Spleen (tissue), 11 donors: ENCODE results near the gene KAT6B. TPM values are rescaled to one million over a fixed set of nuclear protein-coding genes. Genes with fewer than 3 reads are reported as not detected.

ENCODE experiments used
- DNase-seq: peaks from one replicate; pipeline ENCODE4 v3.0.0-alpha.2; 2020
- H3K27ac ChIP-seq, 8 donors: fragments of 200-600 bp; sonication (generic) in 7 of 8; 1 replicate in 4 of 8; 2 replicates in 4 of 8; pipeline versions ENCODE4 v1.5.0 to v1.8.0; 2016 to 2021; ENCODE audit warnings: inconsistent platforms in 4 of 8, mild to moderate bottlenecking in 4 of 8, moderate library complexity in 1 of 8
- H3K27me3 ChIP-seq, 7 donors: fragments of 200-600 bp; sonication (generic) in 6 of 7; replicated peaks in 1 of 7; 1 replicate in 4 of 7; 2 replicates in 3 of 7; pipeline versions ENCODE4 v1.5.0 to v1.8.0; 2016 to 2021; ENCODE audit warnings: inconsistent platforms in 3 of 7, mild to moderate bottlenecking in 1 of 7
- H3K36me3 ChIP-seq, 6 donors: fragments of 200-600 bp; sonication (generic) in 5 of 6; 1 replicate in 4 of 6; 2 replicates in 2 of 6; pipeline versions ENCODE4 v1.5.0 to v1.8.0; 2016 to 2021; ENCODE audit warnings: inconsistent platforms in 2 of 6
- H3K4me1 ChIP-seq, 6 donors: fragments of 200-600 bp; sonication (generic) in 5 of 6; 1 replicate in 3 of 6; 2 replicates in 3 of 6; pipeline versions ENCODE4 v1.5.0 to v1.8.0; 2016 to 2021; ENCODE audit warnings: inconsistent platforms in 3 of 6
- H3K4me3 ChIP-seq, 8 donors: fragments of 200-600 bp; sonication (generic) in 7 of 8; 1 replicate in 4 of 8; 2 replicates in 4 of 8; pipeline versions ENCODE4 v1.5.0 to v1.8.0; 2016 to 2021; ENCODE audit warnings: inconsistent platforms in 4 of 8, mild to moderate bottlenecking in 4 of 8, moderate library complexity in 2 of 8
- H3K9me3 ChIP-seq, 8 donors: fragments of 200-600 bp; sonication (generic) in 7 of 8; 1 replicate in 4 of 8; 2 replicates in 4 of 8; pipeline versions ENCODE4 v1.5.0 to v1.8.0; 2016 to 2021; ENCODE audit warnings: inconsistent platforms in 4 of 8
- CTCF ChIP-seq, 11 experiments: fragments of 200-600 bp in 7 of 11; fragments of 450-650 bp in 4 of 11; sonication (generic) in 4 of 11; IDR thresholded peaks in 8 of 11; conservative IDR thresholded peaks in 3 of 11; 1 replicate in 7 of 11; 2 replicates in 4 of 11; pipeline versions ENCODE4 v1.4.0 to v1.8.0; 2016 to 2021; ENCODE audit warnings: antibody characterized with exemption in 11 of 11, inconsistent platforms in 4 of 11, mild to moderate bottlenecking in 1 of 11
- POLR2A ChIP-seq, 3 donors: fragments of 450-650 bp; IDR thresholded peaks; one replicate each; pipeline ENCODE4 v1.5.1; 2017; ENCODE audit warnings: antibody characterized with exemption in 3 of 3, mild to moderate bottlenecking in 1 of 3
- POLR2AphosphoS5 ChIP-seq, 3 donors: sonication (generic); formaldehyde crosslinking; IDR thresholded peaks; one replicate each; pipeline ENCODE4 v1.5.1; 2017; ENCODE audit warnings: antibody characterized with exemption in 3 of 3
- WGBS, 5 donors: extraction: QIAGEN DNeasy Blood & Tissue Kit in 3 of 5; methylation state at CpG; one replicate each; pipeline versions ENCODE4 v1.1.5 to v1.1.7; 2013 to 2018; 5-methylcytosine and 5-hydroxymethylcytosine counted together
- intact Hi-C: fragments of 100-400 bp; cut with DNase I; formaldehyde crosslinking; loops from one replicate; pipeline ENCODE4 v1.15.0; 2023; ENCODE audit warnings: low total_unique reads
- polyA plus RNA-seq, 3 donors: library from polyadenylated mRNA; stranded (reverse); fragments of 200-250 nt; gene quantifications; one replicate each; pipeline ENCODE4 v1.2.1, GENCODE V29; 2013
- total RNA-seq, 7 donors: library from RNA; depleted of rRNA in 3 of 7; stranded (reverse); fragments of >200 nt in 3 of 7; fragmentation: NEBNext Ultra II Directional in 4 of 7; extraction: Animal tissue kit (Norgen Biotek cat#: 25700) in 4 of 7; gene quantifications; one replicate each; pipeline versions ENCODE4 v1.1.0 to v1.2.1, GENCODE V29; 2016 to 2021
- donor health status: healthy with polysubstance abuse.
- donor health status: DM: no; HTN: no; CAD: no; lungs with moderate emphysema.
- donor health status: DM: no; HTN: no; CAD: no.
- donor health status: Bipolar disorder and iron deficiency.
- donor health status: healthy.
- donor health status: DM: no; HTN: no; CAD: no.
- donor health status: DM: yes; HTN: yes; CAD: no.

KAT6B gene
- total and polyA plus RNA-seq, 10 donors: 2.9 to 61.0 (median 46.0) TPM

DNA sequence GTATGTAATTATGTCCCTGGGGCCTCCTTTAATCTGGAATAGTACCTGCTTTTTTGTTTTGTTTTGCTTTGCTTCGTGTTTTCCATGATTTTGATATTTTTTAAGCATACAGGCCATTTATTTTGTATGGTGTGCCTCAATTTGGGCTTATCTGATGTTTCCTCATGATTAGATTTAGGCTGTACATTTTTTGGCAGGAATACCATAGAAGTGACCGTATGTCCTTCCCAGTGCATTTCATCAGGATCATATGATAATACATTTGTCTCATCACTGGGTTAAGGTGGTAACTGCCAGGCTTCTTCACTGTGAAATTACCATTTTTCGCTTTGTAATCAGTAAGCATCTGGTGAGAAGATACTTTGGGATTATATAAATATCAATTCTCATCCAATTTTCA, 167.2 kb downstream of the KAT6B start:
- no peaks in the 10 kb centered on the region for H3K9me3 ChIP-seq
- no peak for TF ChIP-seq POLR2A (IDR thresholded peaks at IDR 0.05)
- no peak for TF ChIP-seq CTCF (IDR thresholded peaks at IDR 0.05 in 8 of 11, conservative IDR thresholded peaks at IDR 0.05 in 3 of 11)
- no peak for TF ChIP-seq POLR2AphosphoS5 (IDR thresholded peaks at IDR 0.05)
- H3K4me1 ChIP-seq: peaks cover 0 to 16% (median 5%) of the 10 kb centered on the region in 6 donors
- no peak overlapping the region for H3K27ac ChIP-seq
- no peak overlapping the region for H3K4me3 ChIP-seq
- WGBS, 5 donors: 94 to 98% (median 97%) methylated on average over 3 of the region's 3 CpGs
- H3K27me3 ChIP-seq: no peaks in the 10 kb centered on the region
- peaks cover 0 to 79% (median 15%) of the 10 kb centered on the region in 6 donors for H3K36me3 ChIP-seq
- intact Hi-C loops: no loop called here
- no peak for DNase-seq

DNA sequence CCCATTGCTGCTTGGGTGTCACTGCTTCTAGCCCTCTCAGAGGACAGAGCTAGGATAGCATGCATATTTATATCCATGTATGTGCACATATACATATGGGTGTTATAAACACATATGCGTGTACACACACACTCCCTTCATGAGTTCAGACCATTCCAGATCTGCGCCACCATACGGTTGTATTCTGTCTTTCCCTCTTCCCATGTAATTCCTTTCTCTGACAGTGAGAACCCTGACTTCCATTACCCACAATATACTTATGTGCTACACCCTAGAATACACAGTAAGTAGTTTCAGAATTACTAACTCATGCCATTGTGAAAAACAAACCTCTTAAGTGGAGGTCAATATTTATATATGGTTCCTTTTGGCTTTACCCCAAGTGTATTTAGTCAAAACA, 168.5 kb downstream of the KAT6B start:
- H3K27ac ChIP-seq: no peak overlapping the region
- no peak for TF ChIP-seq POLR2A (IDR thresholded peaks at IDR 0.05)
- no peak for TF ChIP-seq CTCF (IDR thresholded peaks at IDR 0.05 in 8 of 11, conservative IDR thresholded peaks at IDR 0.05 in 3 of 11)
- TF ChIP-seq POLR2AphosphoS5 (IDR thresholded peaks at IDR 0.05): no peak
- intact Hi-C loops: no loop called here

GRCh38 chr10:74995806-74996205, 169.4 kb downstream of the KAT6B start:
- TF ChIP-seq POLR2A (IDR thresholded peaks at IDR 0.05) (no peak), CTCF (IDR thresholded peaks at IDR 0.05 in 8 of 11, conservative IDR thresholded peaks at IDR 0.05 in 3 of 11) (no peak)
- Histone ChIP-seq H3K4me1 (peaks cover 0 to 17% (median 6%) of the 10 kb centered on the region in 6 donors), H3K4me3 (no peak overlapping the region), H3K27ac (no peak overlapping the region), H3K36me3 (peaks cover 0 to 64% (median 17%) of the 10 kb centered on the region in 6 donors), H3K27me3 (no peaks in the 10 kb centered on the region), H3K9me3 (no peaks in the 10 kb centered on the region)
- DNase-seq: no peak
- intact Hi-C loops: no loop called here
- WGBS, 5 donors: 95 to 98% (median 96%) methylated on average over 4 of the region's 4 CpGs

More for the DNA sequence above, 168.5 kb downstream of the KAT6B start:
- Histone ChIP-seq H3K27me3 (no peaks in the 10 kb centered on the region), H3K9me3 (no peaks in the 10 kb centered on the region), H3K4me1 (peaks cover 0 to 8% (median 0%) of the 10 kb centered on the region in 6 donors), H3K4me3 (no peak overlapping the region), H3K36me3 (peaks cover 0 to 73% (median 17%) of the 10 kb centered on the region in 6 donors)
- 90 to 98% (median 94%) methylated on average over 3 of the region's 3 CpGs for WGBS, 5 donors
- DNase-seq: no peak

GRCh38 chr10:74997163-74997562, 170.8 kb downstream of the KAT6B start:
- Histone ChIP-seq H3K9me3 (no peaks in the 10 kb centered on the region), H3K27me3 (no peaks in the 10 kb centered on the region), H3K4me3 (no peak overlapping the region), H3K36me3 (peaks cover 0 to 67% (median 17%) of the 10 kb centered on the region in 6 donors), H3K4me1 (peaks cover 0 to 23% (median 9%) of the 10 kb centered on the region in 6 donors), H3K27ac (no peak overlapping the region)
- TF ChIP-seq CTCF (IDR thresholded peaks at IDR 0.05 in 8 of 11, conservative IDR thresholded peaks at IDR 0.05 in 3 of 11) (no peak), POLR2AphosphoS5 (IDR thresholded peaks at IDR 0.05) (no peak), POLR2A (IDR thresholded peaks at IDR 0.05) (no peak)
- WGBS, 5 donors: 85 to 95% (median 86%) methylated on average over 4 of the region's 4 CpGs
- no peak for DNase-seq
- intact Hi-C loops: no loop called here
